SK-N-MC (cell line): ENCODE results near the gene NDOR1.

Experiments
- DNase-seq: peaks from one replicate; pipeline ENCODE4 v3.0.0-alpha.2; 2011; ENCODE audit warnings: low read depth, low spot score
- H3K27ac ChIP-seq: fragments of 200-600 bp; sonication (generic); 2 replicates; pipeline ENCODE4 v1.5.1; 2016; ENCODE audit warnings: mixed run types
- H3K36me3 ChIP-seq: fragments of 200-600 bp; sonication (generic); 2 replicates; pipeline ENCODE4 v1.6.1; 2017; ENCODE audit warnings: antibody characterized with exemption, low read length, mixed read lengths; ENCODE audit not compliant: insufficient read depth
- H3K4me3 ChIP-seq: fragments of 200-600 bp; sonication (generic); 2 replicates; pipeline ENCODE4 v1.5.1; 2016
- H3K9ac ChIP-seq: fragments of 200-600 bp; sonication (generic); 2 replicates; pipeline ENCODE4 v1.8.0; 2017; ENCODE audit warnings: mixed run types, mixed read lengths; ENCODE audit not compliant: insufficient read length
- H3K9me3 ChIP-seq: fragments of 200-600 bp; sonication (generic); 2 replicates; pipeline ENCODE4 v1.6.1; 2017; ENCODE audit warnings: low read depth, mild to moderate bottlenecking, antibody characterized with exemption, low read length, moderate library complexity, mixed read lengths
- EZH2 ChIP-seq: fragments of 200-600 bp; sonication (generic); IDR thresholded peaks from one replicate; pipeline ENCODE4 v1.6.1; 2017; ENCODE audit warnings: antibody characterized with exemption
- FOXP2 ChIP-seq: optimal IDR thresholded peaks from 2 replicates; pipeline ENCODE3; 2011; ENCODE audit warnings: mild to moderate bottlenecking, moderate library complexity; ENCODE audit not compliant: insufficient read depth; ENCODE audit errors: extremely low read length, control extremely low read depth
- POLR2AphosphoS5 ChIP-seq: IDR thresholded peaks from 2 replicates; pipeline ENCODE4 v1.6.1; 2012; ENCODE audit warnings: mild to moderate bottlenecking, low read depth, low read length, borderline replicate concordance

NDOR1 gene

DNA sequence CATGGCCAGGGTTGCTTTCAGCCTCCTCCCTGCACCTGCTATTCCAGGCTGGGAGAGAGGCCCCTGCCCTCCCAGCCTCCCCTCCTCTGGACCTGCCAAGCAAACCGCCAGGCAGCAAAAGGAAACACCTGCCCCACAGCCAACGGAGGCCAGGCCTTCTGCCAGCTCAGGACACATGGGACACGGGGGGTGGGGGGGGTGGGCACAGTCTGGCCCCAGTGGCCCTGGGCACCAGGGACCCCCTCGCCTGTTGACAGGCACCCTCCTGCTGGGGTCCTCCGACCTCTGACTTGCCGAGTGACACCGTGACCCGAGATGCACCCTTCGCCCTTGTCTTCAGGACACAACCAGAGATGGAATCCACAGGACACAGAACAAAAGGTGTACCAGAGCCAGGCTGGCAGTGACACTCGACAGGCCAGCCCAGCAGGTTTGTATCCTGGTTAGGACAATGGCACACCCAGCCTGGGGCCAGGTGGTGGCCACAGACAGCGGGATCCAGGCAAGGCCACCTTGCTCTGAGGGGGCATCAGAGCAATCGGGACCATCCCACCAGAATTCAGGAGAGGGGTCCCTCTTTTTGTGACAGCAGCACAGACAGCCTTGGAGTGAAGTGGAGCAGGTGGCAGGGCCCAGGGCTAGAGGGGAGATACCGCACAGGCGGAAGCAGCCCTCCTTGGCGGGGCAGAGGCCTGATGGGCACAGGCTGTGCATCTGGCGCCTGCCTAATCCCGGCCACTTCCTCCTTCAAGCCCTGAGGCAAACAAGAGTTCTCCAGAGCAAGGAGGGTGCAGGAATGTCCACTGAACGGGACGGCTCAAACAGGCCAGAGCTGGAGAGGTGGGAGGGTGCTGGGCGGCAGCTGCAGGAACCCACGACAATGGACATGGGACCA is 32.4 kb upstream of the NDOR1 start:
- H3K9ac ChIP-seq = no peak overlapping the region
- H3K27ac ChIP-seq = no peak overlapping the region
- no peak for DNase-seq

GRCh38 chr9:137173796-137174664 is 31.5 kb upstream of the NDOR1 start:
- Histone ChIP-seq H3K36me3 (no peaks in the 10 kb centered on the region), H3K4me3 (peak overlapping the region; percentile 58), H3K9ac (no peak overlapping the region), H3K9me3 (no peaks in the 10 kb centered on the region), H3K27ac (no peak overlapping the region)
- DNase-seq = no peak
- TF ChIP-seq EZH2 (no peak), POLR2AphosphoS5 (no peak)

More for the DNA sequence above, 32.4 kb upstream of the NDOR1 start:
- H3K4me3 ChIP-seq = no peak overlapping the region
- H3K9me3 ChIP-seq = no peaks in the 10 kb centered on the region
- no peaks in the 10 kb centered on the region for H3K36me3 ChIP-seq
- no peak for TF ChIP-seq EZH2
- no peak for TF ChIP-seq POLR2AphosphoS5
- no peak for TF ChIP-seq FOXP2

DNA sequence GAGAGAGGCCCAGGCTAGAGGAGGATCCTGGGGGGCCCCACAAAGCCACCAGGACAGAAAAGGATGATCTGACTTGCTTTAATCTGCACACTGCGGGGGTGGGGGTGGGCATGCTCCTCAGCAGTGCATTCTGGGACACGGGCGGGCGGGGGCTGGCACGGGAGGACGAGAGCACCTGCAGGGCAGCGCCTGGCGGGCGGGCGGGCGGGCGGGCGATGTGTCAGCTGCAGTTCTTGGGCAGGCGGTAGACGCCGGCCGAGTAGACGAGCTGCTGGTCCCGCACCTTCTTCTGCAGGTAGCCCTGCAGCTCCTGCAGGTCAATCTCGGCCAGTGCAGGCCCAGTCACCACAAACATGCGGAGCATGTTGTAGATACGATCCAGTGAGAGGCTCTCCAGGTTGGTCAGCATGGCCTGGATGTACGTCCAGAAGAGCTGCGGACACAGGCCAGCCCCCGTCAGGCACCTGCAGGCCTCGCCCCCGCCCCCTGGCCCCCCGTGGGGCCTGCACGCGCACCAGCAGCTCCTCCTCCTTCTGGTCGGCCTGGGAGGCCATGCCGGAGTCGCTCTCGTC is 30.7 kb upstream of the NDOR1 start:
- Histone ChIP-seq H3K36me3 (no peaks in the 10 kb centered on the region; the same call in 1 of the 2 replicates), H3K27ac (no peak overlapping the region), H3K4me3 (peak overlapping the region; percentile 58), H3K9me3 (no peaks in the 10 kb centered on the region), H3K9ac (no peak overlapping the region)
- no peak for DNase-seq
- TF ChIP-seq POLR2AphosphoS5 = no peak
- no peak for TF ChIP-seq FOXP2
- TF ChIP-seq EZH2 = no peak

DNA sequence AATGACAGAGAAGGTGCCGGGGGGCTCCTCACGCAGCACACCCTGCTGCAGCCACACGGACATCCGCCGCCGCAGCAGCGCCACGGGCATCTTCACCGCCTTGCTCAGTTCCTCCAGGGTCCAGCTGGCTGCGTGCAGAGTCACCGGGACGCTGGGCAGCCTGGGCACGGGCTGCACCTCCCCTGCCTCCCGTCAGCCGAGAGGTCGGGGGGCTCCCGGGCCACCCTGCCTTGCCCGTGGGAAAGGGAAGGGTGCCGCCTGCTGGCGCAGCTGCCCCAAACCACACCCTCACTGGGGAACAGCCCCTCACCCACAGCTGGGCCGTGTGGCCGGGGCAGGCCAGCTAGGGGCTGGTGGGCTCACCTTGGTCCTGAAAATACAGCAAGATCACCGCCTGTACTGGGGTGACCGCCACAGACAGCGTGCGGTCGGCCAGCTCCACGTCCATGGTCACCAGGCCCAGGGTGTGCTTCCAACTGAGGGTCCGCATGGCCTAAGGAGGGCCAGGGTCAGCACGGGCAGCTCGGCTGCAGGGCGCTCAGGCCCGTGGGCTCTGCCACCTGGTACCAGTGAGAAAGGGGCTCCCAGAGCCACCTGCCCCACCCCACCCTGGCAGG is 30.0 kb upstream of the NDOR1 start:
- Histone ChIP-seq H3K9me3 (no peaks in the 10 kb centered on the region), H3K4me3 (peak overlapping the region; percentile 57; the same call in 1 of the 2 replicates), H3K27ac (no peak overlapping the region), H3K36me3 (no peaks in the 10 kb centered on the region; the same call in 1 of the 2 replicates), H3K9ac (no peak overlapping the region)
- TF ChIP-seq POLR2AphosphoS5 (no peak; the same call in 1 of the 2 replicates), FOXP2 (no peak), EZH2 (no peak)
- no peak for DNase-seq

DNA sequence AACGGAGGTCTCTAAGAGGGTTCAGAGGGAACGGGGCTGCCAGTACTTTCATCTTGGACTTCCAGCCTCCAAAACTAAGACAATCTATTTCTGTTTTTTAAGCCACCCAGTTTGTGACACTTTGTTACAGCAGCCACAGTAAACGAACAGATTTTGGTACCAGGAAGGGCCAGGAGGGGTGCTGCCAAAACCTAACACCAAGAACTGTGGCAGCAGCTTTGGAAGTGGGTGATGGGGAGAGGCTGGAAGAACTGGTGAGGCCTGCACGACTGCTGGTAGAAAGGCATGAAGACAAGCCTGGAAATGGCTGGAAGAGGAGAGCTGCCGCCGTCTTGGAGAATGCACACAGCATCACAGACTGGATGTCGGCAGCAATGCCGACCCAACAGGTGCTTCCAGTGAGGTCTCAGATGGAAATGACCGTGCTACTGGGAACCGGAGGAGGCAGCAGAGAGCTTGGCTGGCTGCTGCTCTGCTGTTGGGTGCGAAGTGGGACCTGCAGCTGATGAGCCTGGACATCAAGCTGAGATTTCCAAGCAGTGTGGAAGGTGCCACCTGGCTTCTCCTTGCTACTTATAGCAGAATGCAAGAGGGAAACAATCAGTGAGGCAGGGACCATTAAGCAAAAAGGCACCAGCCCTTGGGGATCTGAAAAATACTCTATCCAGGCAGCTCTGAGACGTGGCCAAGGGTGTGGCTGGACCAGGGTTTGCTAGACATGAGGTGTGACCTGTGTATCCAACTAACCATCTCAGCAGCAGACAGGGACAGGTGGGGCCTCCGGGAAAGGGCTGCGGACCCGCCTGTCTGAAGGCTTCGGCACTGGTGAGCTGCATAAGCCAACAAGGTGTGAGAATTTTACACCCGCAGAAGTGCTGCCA is 29.0 kb upstream of the NDOR1 start:
- no peak for DNase-seq
- Histone ChIP-seq H3K9me3 (no peaks in the 10 kb centered on the region), H3K27ac (no peak overlapping the region), H3K4me3 (no peak overlapping the region), H3K36me3 (no peaks in the 10 kb centered on the region; the same call in 1 of the 2 replicates), H3K9ac (no peak overlapping the region)
- no peak for TF ChIP-seq POLR2AphosphoS5
- no peak for TF ChIP-seq FOXP2

GRCh38 chr9:137178201-137178938 is 27.1 kb upstream of the NDOR1 start:
- TF ChIP-seq POLR2AphosphoS5 (no peak), FOXP2 (no peak), EZH2 (no peak)
- peaks cover 5% of the 10 kb centered on the region; the same call in 1 of the 2 replicates for H3K36me3 ChIP-seq

More at GRCh38 chr9:137178201-137178938, 27.1 kb upstream of the NDOR1 start:
- H3K27ac ChIP-seq = no peak overlapping the region
- H3K9ac ChIP-seq = no peak overlapping the region
- no peak for DNase-seq
- no peaks in the 10 kb centered on the region for H3K9me3 ChIP-seq
- no peak overlapping the region for H3K4me3 ChIP-seq
